CD14-positive monocyte (primary cell): ENCODE measurements around the gene SPO11. TPM values are rescaled to one million over a fixed set of nuclear protein-coding genes. Genes with fewer than 3 reads are reported as not detected.
A peak's percentile ranks its signal among the peaks of the same experiment; 100 is the strongest.

Experiments used
- DNase-seq, 3 donors: peaks; one replicate each; pipeline ENCODE4 v3.0.0-alpha.2; 2011 to 2022
- H2AFZ ChIP-seq: 2 replicates; pipeline ENCODE4 v1.6.0; 2012; ENCODE audit warnings: mild to moderate bottlenecking, low read depth, low read length, inconsistent platforms; ENCODE audit not compliant: insufficient read depth, poor library complexity, severe bottlenecking
- H3K27ac ChIP-seq, 2 donors: 1 replicate in 1 of 2; 2 replicates in 1 of 2; pipeline ENCODE4 v1.5.1; 2012 to 2013; ENCODE audit warnings: low read length in 2 of 2, control low read depth in 1 of 2, inconsistent platforms in 1 of 2, low read depth in 1 of 2, mild to moderate bottlenecking in 1 of 2
- H3K27me3 ChIP-seq, 2 donors: one replicate each; pipeline versions ENCODE4 v1.6.0 to v1.6.1; 2011 to 2013; ENCODE audit warnings: low read length in 2 of 2; ENCODE audit not compliant: control insufficient read depth in 2 of 2, insufficient read depth in 2 of 2
- H3K36me3 ChIP-seq, 2 donors: replicated peaks in 1 of 2; 1 replicate in 1 of 2; 2 replicates in 1 of 2; pipeline versions ENCODE4 v1.5.1 to v1.6.1; 2012 to 2013; ENCODE audit warnings: low read length in 2 of 2, control low read depth in 1 of 2, inconsistent platforms in 1 of 2, mild to moderate bottlenecking in 1 of 2; ENCODE audit not compliant: insufficient read depth in 2 of 2, control insufficient read depth in 1 of 2
- H3K4me1 ChIP-seq, 2 donors: 1 replicate in 1 of 2; 2 replicates in 1 of 2; pipeline versions ENCODE4 v1.5.1 to v1.6.1; 2012 to 2013; ENCODE audit warnings: low read length in 2 of 2, control low read depth in 1 of 2, inconsistent platforms in 1 of 2, mild to moderate bottlenecking in 1 of 2, moderate library complexity in 1 of 2; ENCODE audit not compliant: insufficient read depth in 2 of 2, control insufficient read depth in 1 of 2
- H3K4me2 ChIP-seq: replicated peaks from 2 replicates; pipeline ENCODE3; 2012; ENCODE audit warnings: low read length, moderate library complexity, mild to moderate bottlenecking; ENCODE audit not compliant: poor library complexity, severe bottlenecking; ENCODE audit errors: extremely low read depth
- H3K4me3 ChIP-seq, 3 experiments: fragments of 200-600 bp in 1 of 3; sonication (generic) in 1 of 3; replicated peaks in 1 of 3; 1 replicate in 2 of 3; 2 replicates in 1 of 3; pipeline ENCODE4 v1.5.1; 2011 to 2013; ENCODE audit warnings: low read length in 3 of 3, mild to moderate bottlenecking in 3 of 3, control low read depth in 2 of 3, low read depth in 2 of 3, inconsistent platforms in 1 of 3, moderate library complexity in 1 of 3
- H3K79me2 ChIP-seq: 2 replicates; pipeline ENCODE4 v1.6.0; 2012; ENCODE audit warnings: mild to moderate bottlenecking, control low read depth, inconsistent platforms, low read length, moderate library complexity; ENCODE audit not compliant: insufficient read depth
- H3K9ac ChIP-seq: 2 replicates; pipeline ENCODE4 v1.6.0; 2017; ENCODE audit warnings: low read length, mild to moderate bottlenecking; ENCODE audit not compliant: insufficient read depth, poor library complexity, severe bottlenecking
- H3K9me3 ChIP-seq, 2 donors: replicated peaks in 1 of 2; 1 replicate in 1 of 2; 2 replicates in 1 of 2; pipeline versions ENCODE4 v1.5.1 to v1.6.1; 2012 to 2013; ENCODE audit warnings: low read length in 2 of 2, control low read depth in 1 of 2; ENCODE audit not compliant: control insufficient read depth in 1 of 2, insufficient read depth in 1 of 2
- H4K20me1 ChIP-seq: 2 replicates; pipeline ENCODE4 v1.6.0; 2012; ENCODE audit warnings: mild to moderate bottlenecking, low read length, control low read depth, moderate library complexity; ENCODE audit not compliant: insufficient read depth
- H3K27ac Mint-ChIP-seq, 7 donors: one replicate each; pipeline ENCODE4 v1.8.0; 2020; ENCODE audit warnings: mild to moderate bottlenecking in 7 of 7, mixed read lengths in 7 of 7, moderate library complexity in 6 of 7, inconsistent platforms in 2 of 7
- H3K27me3 Mint-ChIP-seq, 3 donors: one replicate each; pipeline ENCODE4 v1.8.0; 2021 to 2022; ENCODE audit warnings: low read depth in 3 of 3, mild to moderate bottlenecking in 3 of 3, mixed read lengths in 3 of 3, moderate library complexity in 3 of 3, inconsistent platforms in 1 of 3
- H3K36me3 Mint-ChIP-seq, 2 donors: one replicate each; pipeline ENCODE4 v1.8.0; 2020; ENCODE audit warnings: mixed read lengths in 2 of 2, inconsistent platforms in 1 of 2, mild to moderate bottlenecking in 1 of 2
- H3K4me1 Mint-ChIP-seq: one replicate; pipeline ENCODE4 v1.8.0; 2020; ENCODE audit warnings: mild to moderate bottlenecking, mixed read lengths
- H3K4me3 Mint-ChIP-seq, 2 donors: one replicate each; pipeline ENCODE4 v1.8.0; 2020; ENCODE audit warnings: mild to moderate bottlenecking in 2 of 2, mixed read lengths in 2 of 2, moderate library complexity in 1 of 2
- H3K9me3 Mint-ChIP-seq, 7 donors: one replicate each; pipeline ENCODE4 v1.8.0; 2020 to 2022; ENCODE audit warnings: mixed read lengths in 7 of 7, mild to moderate bottlenecking in 6 of 7, moderate library complexity in 6 of 7, inconsistent platforms in 2 of 7
- CTCF ChIP-seq: fragments of 200-600 bp; IDR thresholded peaks from one replicate; pipeline ENCODE4 v1.8.0; 2022; ENCODE audit warnings: antibody characterized with exemption, mild to moderate bottlenecking
- WGBS: methylation state at CpG from one replicate; pipeline ENCODE4 v1.1.5; 2013; ENCODE audit warnings: missing lambda C conversion rate; ENCODE audit not compliant: insufficient coverage; 5-methylcytosine and 5-hydroxymethylcytosine counted together
- intact Hi-C, 2 donors: fragments of 100-400 bp; cut with micrococcal nuclease; formaldehyde crosslinking; loops; one replicate each; pipeline versions ENCODE4 v1.15.0 to v1.15.1; 2023
- polyA plus RNA-seq, 3 donors: library from polyadenylated mRNA; depleted of rRNA in 1 of 3; unstranded in 2 of 3; stranded (reverse) in 1 of 3; fragments of 300-500 nt in 2 of 3; fragments of >200 nt in 1 of 3; fragmentation: Illumina TruSeq in 2 of 3; gene quantifications; 1 replicate in 2 of 3; 2 replicates in 1 of 3; pipeline ENCODE4 v1.2.3, GENCODE V29; 2012 to 2021

SPO11 gene
- polyA plus RNA-seq, 3 donors = not detected

- Histone ChIP-seq H3K79me2 (peaks cover 47% of the 10 kb centered on the region), H3K4me1 (peaks cover 46 to 55% of the 10 kb centered on the region in 2 donors), H3K27me3 (no peaks in the 10 kb centered on the region), H3K4me2 (peak overlapping the region; percentile 91), H3K27ac (peak overlapping the region; percentile 51 to 67), H3K9ac (peak overlapping the region; percentile 69), H2AFZ (peak overlapping the region; percentile 39), H3K9me3 (no peaks in the 10 kb centered on the region), H3K4me3 (peak overlapping the region; percentile 67 to 84 (median 68)), H4K20me1 (peaks cover 48% of the 10 kb centered on the region), H3K36me3 (peaks cover 33 to 36% of the 10 kb centered on the region in 2 donors)
- H3K4me1 Mint-ChIP-seq = peaks cover 58% of the 10 kb centered on the region
- peaks cover 3 to 12% (median 4%) of the 10 kb centered on the region in 3 donors for H3K27me3 Mint-ChIP-seq
- intact Hi-C loops = loop anchor here (2.0 to 10.0 kb wide), 3 partner anchors 39 to 83 kb away; no protein-coding TSS in a partner anchor
- DNase-seq = peak in 1 of 3 donors; percentile 37
- no peak for TF ChIP-seq CTCF
- H3K9me3 Mint-ChIP-seq = peaks cover 0 to under 1% (median 0%) of the 10 kb centered on the region in 7 donors
- WGBS = 2% methylated on average over 74 of the region's 98 CpGs
- H3K27ac Mint-ChIP-seq = peak overlapping the region in 6 of 7 donors; percentile 45 to 92 (median 62)
- peaks cover 37 to 38% of the 10 kb centered on the region in 2 donors for H3K36me3 Mint-ChIP-seq
- H3K4me3 Mint-ChIP-seq = peak overlapping the region; percentile 90 to 93
Observed at GRCh38 chr20:57391439-57392301, 62.1 kb downstream of the SPO11 start.

GRCh38 chr20:57392512-57393271 lies 63.1 kb downstream of the SPO11 start:
- Histone ChIP-seq H3K27me3 (no peaks in the 10 kb centered on the region), H3K27ac (peak overlapping the region; percentile 51 to 67), H3K79me2 (peaks cover 56% of the 10 kb centered on the region), H3K4me1 (peaks cover 57 to 65% of the 10 kb centered on the region in 2 donors), H4K20me1 (peaks cover 58% of the 10 kb centered on the region), H3K4me3 (peak overlapping the region; percentile 57 to 84 (median 67)), H3K9me3 (no peaks in the 10 kb centered on the region), H3K9ac (peak overlapping the region; percentile 69), H3K4me2 (peak overlapping the region; percentile 91), H2AFZ (peak overlapping the region; percentile 39), H3K36me3 (peaks cover 38 to 45% of the 10 kb centered on the region in 2 donors)
- 23% methylated on average over 21 of the region's 33 CpGs for WGBS
- TF ChIP-seq CTCF = no peak
- H3K4me3 Mint-ChIP-seq = peak overlapping the region; percentile 90 to 93
- DNase-seq = peak; percentile 42 to 60 (median 45)
- H3K4me1 Mint-ChIP-seq = peaks cover 69% of the 10 kb centered on the region
- peaks cover 2 to 9% (median 3%) of the 10 kb centered on the region in 3 donors for H3K27me3 Mint-ChIP-seq
- peak overlapping the region in 6 of 7 donors; percentile 53 to 92 (median 79) for H3K27ac Mint-ChIP-seq
- no peaks in the 10 kb centered on the region for H3K9me3 Mint-ChIP-seq
- intact Hi-C loops = loop anchor here (5.0 to 10.0 kb wide), 2 partner anchors 40 to 82 kb away; no protein-coding TSS in a partner anchor
- peaks cover 47 to 49% of the 10 kb centered on the region in 2 donors for H3K36me3 Mint-ChIP-seq
